ENCODE data around the gene MTMR12.
"Not testable (repeated sequence)": the region's sequence is repeated elsewhere in the genome, so short reads cannot be mapped to it uniquely, and the experiment has no call there.

Gene MTMR12

DNA sequence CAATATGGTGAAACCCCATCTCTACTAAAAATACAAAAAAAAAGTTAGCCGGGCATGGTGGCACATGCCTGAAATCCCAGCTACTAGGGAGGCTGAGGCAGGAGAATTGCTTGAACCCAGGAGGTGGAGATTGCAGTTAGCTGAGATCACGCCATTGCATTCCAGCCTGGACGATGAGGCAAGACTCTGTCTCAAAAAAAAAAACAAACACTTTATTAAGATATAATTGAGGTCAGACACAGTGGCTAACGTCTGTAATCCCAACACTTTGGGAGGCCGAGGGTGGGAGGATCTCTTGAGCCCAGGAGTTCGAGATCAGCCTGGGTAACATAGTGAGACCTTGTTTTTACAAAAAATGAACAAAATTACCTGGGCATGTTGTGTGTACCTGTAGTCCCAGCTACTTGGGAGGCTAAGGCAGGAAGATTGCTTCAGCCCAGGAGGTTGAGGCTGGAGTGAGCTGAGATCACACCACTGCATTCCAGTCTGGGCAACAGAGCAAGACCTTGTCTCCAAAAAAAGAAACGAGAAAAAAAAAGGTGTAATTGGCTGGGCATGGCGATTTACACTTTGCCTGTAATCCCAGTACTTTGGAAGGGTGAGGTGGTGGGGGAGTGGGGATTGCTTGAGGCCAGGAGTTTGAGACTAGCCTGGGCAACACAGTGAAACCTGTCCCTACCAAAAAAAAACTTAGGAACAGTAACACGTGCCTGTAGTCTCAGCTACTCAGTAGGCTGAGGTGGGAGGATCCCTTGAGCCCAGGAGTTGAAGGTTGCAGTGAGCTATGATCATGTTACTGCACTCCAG is 16.6 kb downstream of the MTMR12 start:
- peak; percentile 73 for DNase-seq

DNA sequence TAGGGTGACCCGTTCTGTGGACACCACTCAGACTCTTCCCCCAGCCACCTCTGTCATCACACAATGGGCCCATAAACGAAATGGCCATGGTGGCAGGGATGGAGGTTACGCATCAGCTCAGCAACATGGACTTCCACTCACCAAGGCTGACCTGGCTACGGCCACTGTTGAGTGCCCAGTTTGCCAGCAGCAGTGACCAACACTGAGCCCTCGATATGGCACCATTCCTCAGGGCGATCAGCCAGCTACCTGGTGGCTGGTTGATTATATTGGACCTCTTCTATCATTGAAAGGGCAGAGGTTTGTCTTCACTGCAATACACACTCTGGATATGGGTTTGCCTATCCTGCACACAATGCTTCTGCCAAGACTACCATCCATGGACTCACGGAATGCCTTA is 21.1 kb downstream of the MTMR12 start:
- DNase-seq: no peak

DNA sequence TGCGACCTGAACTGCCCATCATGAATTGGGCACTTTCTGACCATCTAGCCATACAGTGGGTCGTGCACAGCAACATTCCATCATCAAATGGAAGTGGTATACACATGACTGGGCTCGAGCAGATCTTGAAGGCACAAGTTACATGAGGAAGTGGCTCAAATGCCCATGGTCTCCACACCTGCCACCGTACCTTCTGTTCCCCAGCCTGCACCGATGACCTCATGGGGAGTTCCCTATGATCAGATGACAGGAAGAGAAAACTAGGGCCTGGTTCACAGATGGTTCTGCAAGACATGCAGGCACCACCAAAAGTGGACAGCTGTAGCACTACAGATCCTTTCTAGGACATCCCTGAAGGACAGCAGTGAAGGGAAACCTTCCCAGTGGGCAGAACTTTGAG is 21.8 kb downstream of the MTMR12 start:
- DNase-seq: no peak

DNA sequence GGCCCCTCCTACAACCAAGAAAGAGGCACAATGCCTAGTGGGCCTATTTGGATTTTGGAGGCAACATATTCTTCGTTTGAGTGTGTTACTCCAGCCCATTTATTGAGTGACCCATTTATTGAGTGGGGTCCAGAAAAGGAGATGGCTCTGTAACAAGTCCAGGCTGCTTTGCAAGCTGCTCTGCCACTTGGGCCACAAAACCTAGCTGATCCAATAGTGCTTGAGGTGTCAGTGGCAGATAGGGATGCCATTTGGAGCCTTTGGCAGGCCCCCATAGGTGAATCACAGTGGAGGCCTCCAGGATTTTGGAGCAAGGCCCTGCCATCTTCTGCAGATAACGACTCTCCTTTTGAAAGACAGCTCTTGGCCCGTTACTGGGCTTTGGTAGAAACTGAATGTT is 22.2 kb downstream of the MTMR12 start:
- not testable (repeated sequence) for DNase-seq

DNA sequence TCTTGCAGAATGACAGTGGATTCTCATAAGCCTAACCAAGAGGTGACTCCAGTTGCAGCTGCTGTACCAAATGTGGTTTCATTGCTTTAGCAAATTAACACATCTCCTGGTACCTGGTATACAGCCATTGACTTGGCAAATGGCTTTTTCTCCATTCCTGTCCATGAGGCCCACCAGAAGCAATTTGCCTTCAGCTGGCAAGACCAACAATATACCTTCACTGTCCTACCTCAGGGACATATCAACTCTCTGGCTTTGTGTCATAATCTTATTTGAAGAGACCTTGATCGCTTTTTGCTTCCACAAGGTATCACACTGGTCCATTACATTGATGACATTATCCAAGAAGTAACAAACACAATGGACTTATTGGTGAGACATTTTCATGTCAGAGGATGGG is 22.8 kb downstream of the MTMR12 start:
- DNase-seq: not testable (repeated sequence)

DNA sequence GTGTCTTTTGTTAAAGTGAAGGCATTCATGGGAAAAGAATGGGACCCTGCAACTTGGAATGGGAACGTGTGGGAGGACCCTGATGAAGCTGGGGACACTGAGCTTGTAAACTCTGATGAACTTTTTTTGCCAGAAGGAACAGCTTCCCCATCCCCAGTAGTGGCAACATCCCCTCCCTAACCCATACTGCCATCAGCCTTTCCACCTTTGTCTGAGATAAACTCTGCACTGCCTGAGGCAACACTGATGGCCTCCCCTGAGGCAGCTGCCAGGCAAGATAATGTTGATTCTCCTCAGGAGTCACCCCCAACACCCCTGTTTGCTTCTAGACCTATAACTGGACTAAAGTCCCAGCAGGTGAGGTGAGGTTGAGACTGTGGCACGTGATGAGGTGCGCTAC is 24.6 kb downstream of the MTMR12 start:
- DNase-seq: not testable (repeated sequence)

DNA sequence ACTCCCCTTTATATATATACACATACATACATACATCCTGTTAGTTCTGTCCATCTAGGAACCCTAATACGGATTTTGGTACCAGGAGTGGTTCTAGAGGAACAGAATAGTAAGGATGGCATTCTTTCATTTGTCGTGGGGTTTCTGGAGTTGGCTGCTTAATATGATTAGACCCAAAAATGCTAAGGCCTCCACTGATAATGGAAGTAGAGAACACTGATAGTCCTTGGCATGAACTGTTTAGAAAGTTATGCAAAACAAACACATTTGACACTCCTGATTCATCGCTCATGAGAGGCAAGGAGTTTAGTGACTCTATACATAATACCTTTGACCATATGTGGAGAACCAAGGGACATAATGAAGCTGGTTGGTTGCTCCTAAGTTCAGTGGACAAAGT is 25.2 kb downstream of the MTMR12 start:
- not testable (repeated sequence) for DNase-seq

DNA sequence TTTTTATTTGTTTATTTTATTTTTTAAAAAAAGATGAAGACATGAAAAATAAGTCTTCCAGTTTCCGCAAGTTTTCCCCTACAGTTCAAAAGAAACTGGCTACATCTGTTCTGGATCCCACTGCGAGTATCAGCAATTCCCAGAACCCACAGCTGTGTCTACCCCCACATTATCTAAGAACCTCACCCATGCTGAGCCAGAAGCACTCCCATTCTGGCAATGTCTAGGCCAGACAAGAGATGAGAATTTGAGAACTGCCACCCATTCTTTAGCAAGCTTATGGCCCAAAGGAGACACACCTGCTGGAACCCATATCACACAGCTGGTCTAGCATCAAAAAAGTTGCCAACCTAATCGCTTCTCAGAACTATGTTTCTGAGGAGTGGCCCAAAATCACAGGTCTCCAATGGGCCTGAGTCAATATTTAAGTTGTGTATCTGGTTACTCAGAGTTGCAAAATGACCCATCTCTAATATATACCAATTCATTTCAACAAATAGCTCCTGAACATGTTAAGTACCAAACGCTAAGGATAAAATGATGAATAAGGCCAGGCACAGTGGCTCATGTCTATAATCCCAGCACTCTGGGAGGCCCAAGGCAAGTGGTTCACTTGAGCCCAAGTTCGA is 27.1 kb downstream of the MTMR12 start:
- no peak for DNase-seq

DNA sequence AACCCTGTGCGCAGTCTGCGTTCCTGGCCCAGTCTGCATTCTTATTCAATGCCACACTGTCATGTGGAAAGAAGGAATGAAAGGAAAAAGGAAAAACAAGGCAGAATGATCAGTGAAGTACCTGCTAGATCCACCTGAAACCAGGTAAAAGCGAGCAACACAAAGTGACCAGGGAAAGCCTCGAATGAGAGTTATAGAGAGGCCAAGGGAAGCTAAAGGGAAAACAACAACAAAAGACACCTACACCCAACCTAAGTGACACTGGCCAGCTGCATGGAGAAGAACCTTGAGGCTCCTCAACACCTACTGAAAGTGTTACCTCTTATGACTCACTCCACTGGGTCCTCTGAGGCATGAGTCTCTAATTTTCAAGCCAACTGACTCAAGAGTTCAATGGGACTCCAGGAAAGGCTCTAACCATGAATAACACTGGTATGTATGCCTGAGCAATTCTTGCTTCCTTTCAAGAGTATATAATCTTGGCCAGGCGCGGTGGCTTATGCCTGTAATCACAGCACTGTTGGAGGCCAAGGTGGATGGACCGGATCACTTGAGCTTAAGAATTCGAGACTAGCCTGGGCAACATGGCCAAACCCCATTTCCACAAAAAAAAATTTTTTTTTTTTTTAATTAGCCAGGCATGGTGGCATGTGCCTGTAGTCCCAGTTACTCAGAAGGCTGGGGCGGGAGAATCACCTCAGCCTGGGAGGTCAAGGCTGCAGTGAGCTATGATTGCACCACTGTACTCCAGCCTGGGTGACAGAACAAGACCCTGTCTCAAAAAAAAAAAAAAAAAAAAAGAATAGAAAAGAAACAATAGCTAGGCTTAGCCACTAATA is 29.0 kb downstream of the MTMR12 start:
- no peak for DNase-seq

DNA sequence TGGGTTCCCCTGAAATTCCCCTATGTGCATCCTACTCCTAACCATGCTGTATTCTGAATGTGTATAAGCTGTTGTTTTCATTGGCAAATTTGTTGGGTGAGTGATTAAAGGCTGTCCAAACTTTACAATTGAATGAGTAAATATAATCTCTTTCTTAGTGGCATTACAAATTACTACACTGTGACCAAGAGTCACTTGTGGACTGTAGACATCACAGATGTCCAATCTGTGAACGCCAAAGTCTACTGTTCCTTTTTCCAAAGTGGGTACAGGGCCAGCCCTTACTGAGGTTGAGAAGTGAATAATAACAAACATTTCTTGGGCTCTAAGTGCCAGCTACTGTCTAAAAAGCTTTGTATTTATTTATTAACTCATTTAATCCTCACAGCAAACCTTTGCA is 29.7 kb downstream of the MTMR12 start:
- no peak for DNase-seq

DNA sequence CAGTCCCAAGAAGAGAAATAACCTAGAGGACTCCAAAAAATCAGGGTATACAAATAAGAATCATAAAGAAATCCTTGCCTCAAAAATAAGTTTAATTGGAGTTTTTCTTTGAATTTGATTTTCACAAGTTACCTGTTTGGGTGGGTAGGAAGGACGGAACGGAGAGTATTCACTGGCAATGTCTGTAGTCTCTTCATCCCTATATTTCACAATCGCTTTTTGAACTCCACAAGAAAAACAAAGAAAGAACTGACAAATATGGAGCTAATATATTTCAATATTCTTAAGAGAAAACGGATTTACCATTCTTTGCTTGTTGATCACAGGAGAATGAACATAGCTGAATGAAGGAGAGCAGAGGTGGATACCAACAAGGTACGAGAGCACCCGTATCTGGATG is 30.1 kb downstream of the MTMR12 start:
- DNase-seq: no peak

DNA sequence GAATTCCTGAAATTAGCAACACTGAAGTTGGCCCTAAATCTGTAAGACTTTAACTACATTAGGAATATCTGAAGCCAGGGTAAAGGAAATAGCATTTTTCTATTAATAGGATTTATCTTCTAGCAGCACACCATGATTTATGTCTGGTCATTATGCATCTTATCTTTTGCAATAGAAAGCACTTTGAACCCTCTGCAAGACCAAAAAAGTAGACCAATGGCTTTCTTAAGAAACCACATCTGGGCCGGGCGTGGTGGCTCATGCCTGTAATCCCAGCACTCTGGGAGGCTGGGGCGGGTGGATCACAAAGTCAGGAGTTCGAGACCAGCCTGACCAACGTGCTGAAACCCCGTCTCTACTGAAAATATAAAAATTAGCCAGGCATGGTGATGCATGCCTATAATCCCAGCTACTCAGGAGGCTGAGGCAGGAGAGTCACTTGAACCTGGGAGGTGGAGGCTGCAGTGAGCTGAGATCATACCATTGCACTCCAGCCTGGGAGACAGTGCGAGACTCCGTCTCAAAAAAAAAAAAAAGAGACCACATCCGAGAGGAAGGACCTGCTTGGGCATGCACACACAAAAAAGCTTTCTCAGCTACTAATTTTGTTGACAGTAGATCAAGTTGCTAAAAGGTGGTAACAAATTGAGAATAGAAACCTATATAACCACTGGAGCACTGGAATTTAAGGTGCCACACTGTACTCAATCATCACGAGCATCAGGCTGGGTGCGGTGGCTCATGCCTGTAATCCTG is 31.2 kb downstream of the MTMR12 start:
- DNase-seq: peak; percentile 93

DNA sequence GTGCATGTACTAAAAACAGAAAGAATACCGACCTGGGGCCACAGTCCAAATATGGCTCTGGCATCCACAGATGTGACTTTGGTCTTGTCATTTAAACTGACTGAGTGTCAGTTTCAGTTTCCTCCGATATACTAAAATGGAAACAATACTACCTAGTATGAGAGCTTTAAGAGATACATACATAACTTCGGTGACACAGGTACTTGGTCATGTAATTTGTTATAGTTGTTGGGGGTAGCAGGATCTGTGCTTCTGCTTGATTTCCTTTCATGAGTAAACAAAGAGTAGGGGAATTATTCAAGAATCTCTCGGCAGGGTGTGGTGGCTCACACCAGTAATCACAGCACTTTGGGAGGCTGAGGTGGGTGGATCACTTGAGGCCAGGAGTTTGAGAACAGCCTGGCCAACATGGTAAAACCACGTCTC is 32.1 kb downstream of the MTMR12 start:
- DNase-seq: no peak

DNA sequence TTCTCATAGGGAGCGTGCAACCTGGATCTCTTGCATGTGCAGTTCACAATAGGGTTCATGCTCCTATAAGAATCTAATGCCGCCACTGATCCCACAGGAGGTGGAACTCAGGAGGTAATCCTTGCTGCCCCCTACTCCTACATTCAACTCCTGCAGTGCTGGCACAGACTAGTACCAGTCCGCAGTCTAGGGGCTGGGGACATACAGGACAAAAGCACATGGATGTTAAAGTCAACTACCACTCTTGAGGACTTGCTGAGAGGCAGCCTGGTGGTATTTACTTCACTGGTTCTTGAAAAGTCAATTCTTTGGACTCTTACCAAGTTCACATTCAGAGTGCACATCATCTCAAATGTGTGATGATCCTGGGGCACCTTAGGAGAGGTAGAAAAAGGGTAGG is 33.0 kb downstream of the MTMR12 start:
- no peak for DNase-seq

DNA sequence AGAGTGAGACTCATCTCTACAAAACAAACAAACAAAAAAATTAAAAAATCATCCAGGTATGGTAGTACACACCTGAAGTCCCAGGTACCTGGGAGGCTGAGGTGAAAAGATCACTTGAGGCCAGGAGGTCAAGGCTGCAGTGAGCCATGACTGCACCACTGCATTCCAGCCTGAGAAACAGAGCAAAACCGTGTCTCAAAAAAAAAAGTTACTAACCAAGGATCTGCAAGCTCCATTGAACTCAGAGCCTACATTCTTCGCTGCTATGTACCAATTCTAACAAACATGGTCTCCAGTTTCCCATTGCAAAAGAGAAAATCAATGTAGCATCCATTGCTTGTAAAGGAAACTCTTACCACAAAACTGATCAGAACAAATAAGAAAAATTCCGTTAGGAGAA is 33.5 kb downstream of the MTMR12 start:
- DNase-seq: no peak

DNA sequence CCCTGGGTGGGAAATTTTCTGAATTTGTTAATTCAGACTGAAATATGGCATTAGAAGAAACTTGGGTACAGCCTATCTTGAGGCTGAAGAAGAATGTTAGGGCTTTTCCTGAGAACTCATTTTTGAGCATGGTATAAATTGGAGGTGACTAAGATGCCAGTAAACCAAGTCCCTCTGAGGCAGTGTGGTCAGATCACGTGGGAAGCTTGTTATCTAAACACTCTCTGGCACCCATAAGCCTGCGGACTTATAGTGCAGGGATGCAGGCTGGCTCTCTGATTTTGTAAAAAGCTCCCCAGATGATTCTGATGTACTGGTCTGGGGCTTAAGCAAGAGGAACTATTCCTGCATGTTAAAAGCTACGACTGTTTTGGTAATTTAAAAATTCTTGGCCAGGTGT is 34.3 kb downstream of the MTMR12 start:
- no peak for DNase-seq

DNA sequence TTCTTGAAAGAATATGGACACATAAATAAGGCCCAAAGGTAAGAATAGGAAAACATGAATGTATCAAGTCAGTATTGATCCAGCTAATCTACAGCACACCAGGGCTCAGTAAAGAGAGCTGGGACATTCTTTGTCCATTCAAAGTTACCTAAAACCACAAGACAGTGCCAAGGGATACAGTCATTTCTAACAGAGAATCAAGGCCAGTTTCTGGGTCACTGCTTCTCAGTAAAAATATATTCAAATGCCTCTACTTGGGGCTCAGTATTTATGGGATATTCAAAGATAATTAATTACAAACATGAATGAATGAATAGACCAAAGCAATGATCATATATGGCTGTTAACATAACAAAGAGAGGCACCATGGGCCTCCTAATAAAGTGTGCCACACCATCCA is 34.9 kb downstream of the MTMR12 start:
- no peak for DNase-seq

DNA sequence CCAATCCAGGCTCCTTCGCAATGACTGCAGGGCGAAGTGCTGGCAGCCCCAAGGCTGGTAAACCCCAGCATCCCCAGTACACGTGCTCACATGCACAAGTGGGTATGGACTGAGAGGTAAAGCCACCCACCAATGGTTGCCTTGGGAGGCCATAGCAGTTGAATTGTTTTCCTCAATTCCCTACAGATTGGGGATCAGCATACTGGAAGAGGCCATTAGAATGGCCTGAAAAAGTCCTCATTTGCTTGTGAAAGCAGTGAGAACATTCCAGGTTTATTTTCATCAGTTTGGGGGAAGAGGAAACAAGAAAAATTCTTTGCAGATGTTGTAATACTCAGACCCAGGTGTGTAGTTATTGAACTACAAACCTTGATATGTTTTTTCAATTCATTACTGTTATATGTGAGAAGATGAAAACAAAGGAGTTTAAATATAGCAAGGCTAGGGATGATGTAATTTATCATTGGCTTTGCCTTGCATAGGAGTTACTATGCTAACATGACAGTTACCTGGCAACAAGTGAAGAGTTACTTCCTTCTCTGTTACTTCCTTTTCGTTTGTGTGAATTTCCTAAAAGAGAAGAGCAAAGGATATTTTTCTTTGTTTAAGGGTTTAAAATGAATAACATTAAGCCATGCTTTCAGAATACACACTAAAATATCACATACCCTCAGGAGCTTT is 36.4 kb downstream of the MTMR12 start:
- DNase-seq: no peak

DNA sequence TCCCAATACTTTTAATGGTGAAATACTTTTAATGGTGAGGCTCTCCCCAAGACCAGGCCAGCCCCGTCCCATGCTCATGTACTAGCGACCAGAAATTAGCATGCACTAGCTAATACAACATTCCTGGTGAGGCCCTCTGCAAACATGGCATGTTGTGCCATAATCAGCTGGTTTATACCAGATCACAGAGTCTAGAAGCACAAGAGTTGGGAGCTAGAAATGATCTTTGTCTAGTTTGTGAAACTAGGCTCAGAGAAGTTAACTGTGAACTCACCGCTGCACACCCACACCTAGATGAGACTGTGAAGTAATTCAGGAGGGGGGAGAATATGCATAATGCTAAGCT is 37.4 kb downstream of the MTMR12 start:
- no peak for DNase-seq

DNA sequence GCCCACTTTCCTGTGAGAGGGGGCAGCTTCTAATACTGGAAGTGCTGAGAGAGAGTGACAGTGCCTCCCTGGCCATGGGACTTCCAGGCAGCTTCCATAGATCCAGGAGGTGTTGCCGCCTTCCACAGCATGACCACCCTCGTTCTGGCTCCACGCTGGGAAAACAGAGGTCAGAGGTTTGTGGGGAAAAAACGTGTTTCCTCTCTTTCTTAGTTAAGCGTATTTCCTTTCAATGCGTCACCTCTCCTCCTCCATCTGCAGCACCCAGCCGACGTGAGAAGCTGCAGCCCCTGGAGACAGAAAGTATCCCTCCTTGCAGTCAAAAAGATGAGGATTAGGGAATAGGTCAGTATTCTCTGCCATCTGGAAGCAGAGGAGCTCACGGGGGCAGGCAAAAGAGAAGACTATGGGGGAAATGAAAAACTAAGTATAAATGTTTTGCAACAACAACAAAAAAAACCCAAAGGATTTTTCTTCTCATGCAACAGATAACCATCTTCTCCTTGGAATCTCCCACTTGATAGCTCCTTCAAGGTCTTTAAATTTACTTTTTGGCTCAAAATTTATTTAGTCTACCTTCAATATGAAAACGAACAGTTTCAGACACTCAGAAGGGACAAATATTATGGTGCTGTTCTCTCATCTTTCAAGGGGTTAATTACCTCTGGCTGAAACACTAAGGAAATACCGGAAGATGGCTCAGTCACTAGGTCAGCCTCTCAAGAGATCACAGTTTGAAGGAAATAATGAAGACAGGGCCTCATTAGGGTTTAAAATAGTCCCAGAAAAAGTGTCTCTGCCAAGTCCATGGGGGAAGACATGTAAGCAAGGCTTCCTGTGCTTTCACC is 38.0 kb downstream of the MTMR12 start:
- no peak for DNase-seq

DNA sequence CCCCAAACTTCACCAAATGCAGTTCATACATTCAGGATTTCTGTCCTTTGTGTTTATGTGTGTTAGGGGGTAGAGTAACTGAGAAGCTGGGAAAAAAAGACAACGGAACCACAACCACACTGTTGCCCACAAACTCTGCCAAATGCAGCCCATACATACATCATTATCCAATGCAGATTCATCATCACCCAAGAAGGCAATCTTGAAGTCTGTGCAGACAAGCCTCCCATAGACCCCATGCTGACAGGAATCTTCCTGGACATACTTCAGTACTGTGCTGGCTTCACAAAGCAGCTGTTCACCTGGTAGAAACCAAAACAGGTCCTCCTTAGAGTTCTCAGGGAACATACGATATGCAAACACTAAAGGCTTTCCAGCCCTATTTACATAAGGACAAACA is 38.9 kb downstream of the MTMR12 start:
- DNase-seq: no peak

DNA sequence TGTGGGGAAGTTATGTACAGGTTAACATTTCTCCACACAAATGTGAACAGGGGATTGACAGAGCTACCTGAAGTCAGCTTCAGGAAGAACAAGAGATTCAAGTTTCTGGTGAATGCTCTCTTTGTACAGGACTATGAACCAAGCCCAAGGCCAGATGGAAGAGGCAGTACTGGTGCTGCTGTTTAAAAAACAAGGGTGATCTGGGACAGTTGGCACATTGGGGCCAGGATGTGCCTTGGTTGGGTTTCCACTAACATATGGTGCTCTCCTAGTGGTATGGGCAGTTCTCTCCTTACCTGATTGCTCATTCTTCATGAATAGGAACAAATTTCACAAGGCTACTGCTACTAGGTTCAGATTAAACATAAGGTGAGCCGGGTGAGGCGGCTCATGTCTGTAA is 40.0 kb downstream of the MTMR12 start:
- peak; percentile 82 for DNase-seq
